KMS-11 (cell line): ENCODE data around the gene TMEM229B.

Experiments used
- H2AFZ ChIP-seq: fragments of 200-600 bp; sonication (generic); 2 replicates; pipeline ENCODE4 v1.6.1; 2016; ENCODE audit warnings: antibody characterized with exemption, mixed run types, low read depth
- H3K27ac ChIP-seq: fragments of 200-600 bp; sonication (generic); 2 replicates; pipeline ENCODE4 v1.6.1; 2016; ENCODE audit warnings: mild to moderate bottlenecking, mixed run types
- H3K27me3 ChIP-seq: fragments of 200-600 bp; sonication (generic); 2 replicates; pipeline ENCODE4 v1.6.1; 2017; ENCODE audit warnings: mild to moderate bottlenecking, low read depth, mixed run types, moderate library complexity; ENCODE audit not compliant: insufficient read depth
- H3K36me3 ChIP-seq: fragments of 200-600 bp; sonication (generic); 2 replicates; pipeline ENCODE4 v1.6.1; 2017; ENCODE audit warnings: mild to moderate bottlenecking, mixed run types; ENCODE audit not compliant: insufficient read depth
- H3K4me1 ChIP-seq: fragments of 200-600 bp; sonication (generic); 2 replicates; pipeline ENCODE4 v1.6.1; 2016; ENCODE audit warnings: mild to moderate bottlenecking, low read depth, mixed run types; ENCODE audit not compliant: poor library complexity, severe bottlenecking
- H3K4me2 ChIP-seq: fragments of 200-600 bp; sonication (generic); 2 replicates; pipeline ENCODE4 v1.7.0; 2016; ENCODE audit warnings: mild to moderate bottlenecking, mixed run types
- H3K4me3 ChIP-seq: fragments of 200-600 bp; sonication (generic); IDR thresholded peaks from 2 replicates; pipeline ENCODE4 v1.6.1; 2017; ENCODE audit warnings: low read depth, low read length, mixed read lengths; ENCODE audit not compliant: insufficient read depth
- H3K79me2 ChIP-seq: fragments of 200-600 bp; sonication (generic); 2 replicates; pipeline ENCODE4 v1.6.1; 2016; ENCODE audit warnings: low read depth, mixed run types; ENCODE audit not compliant: insufficient read depth
- H3K9ac ChIP-seq: fragments of 200-600 bp; sonication (generic); 2 replicates; pipeline ENCODE4 v1.6.1; 2016; ENCODE audit warnings: mild to moderate bottlenecking, mixed run types
- H4K20me1 ChIP-seq: fragments of 200-600 bp; sonication (generic); 2 replicates; pipeline ENCODE4 v1.6.1; 2016; ENCODE audit warnings: mild to moderate bottlenecking, mixed run types; ENCODE audit not compliant: insufficient read depth
- CTCF ChIP-seq: fragments of 200-600 bp; sonication (generic); conservative IDR thresholded peaks from 2 replicates; pipeline ENCODE4 v1.6.1; 2017; ENCODE audit warnings: low read depth, mild to moderate bottlenecking, antibody characterized with exemption, low read length, moderate library complexity, mixed read lengths

The TMEM229B gene

GRCh38 chr14:67440513-67440912, 48.0 kb downstream of the TMEM229B start:
- Histone ChIP-seq H3K27me3 (no peaks in the 10 kb centered on the region), H3K4me1 (no peaks in the 10 kb centered on the region), H3K27ac (no peak overlapping the region), H3K79me2 (no peaks in the 10 kb centered on the region), H3K4me2 (no peak overlapping the region), H3K36me3 (no peaks in the 10 kb centered on the region), H2AFZ (no peak overlapping the region), H3K4me3 (no peak overlapping the region), H3K9ac (no peak overlapping the region), H4K20me1 (no peaks in the 10 kb centered on the region)
- TF ChIP-seq CTCF, result no peak

DNA sequence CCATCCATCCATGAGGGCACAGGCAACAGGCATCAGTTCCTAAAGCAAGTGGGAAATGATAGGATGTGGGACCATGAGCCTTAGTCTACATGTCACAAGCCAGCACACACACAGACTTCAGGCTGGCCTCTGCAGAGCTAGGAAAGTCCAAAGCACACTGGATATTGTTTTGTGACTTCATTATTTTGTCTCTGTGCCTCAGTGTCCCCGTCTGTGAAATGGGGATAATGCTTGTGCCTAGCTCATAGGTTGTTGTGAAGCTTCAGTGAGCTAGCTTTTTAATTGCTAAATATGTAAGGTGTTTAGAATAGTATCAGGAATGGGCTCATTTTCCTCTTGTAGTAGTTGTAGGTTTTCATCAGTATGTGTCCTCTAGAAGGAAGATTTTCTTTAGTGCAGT, 49.6 kb downstream of the TMEM229B start:
- no peak overlapping the region for H3K4me2 ChIP-seq
- no peaks in the 10 kb centered on the region for H3K27me3 ChIP-seq
- no peak overlapping the region for H3K4me3 ChIP-seq
- no peaks in the 10 kb centered on the region for H4K20me1 ChIP-seq
- no peak overlapping the region for H3K9ac ChIP-seq
- no peaks in the 10 kb centered on the region for H3K79me2 ChIP-seq
- H2AFZ ChIP-seq, result no peak overlapping the region
- H3K4me1 ChIP-seq, result no peaks in the 10 kb centered on the region
- no peak overlapping the region for H3K27ac ChIP-seq
- no peak for TF ChIP-seq CTCF
- no peaks in the 10 kb centered on the region for H3K36me3 ChIP-seq

DNA sequence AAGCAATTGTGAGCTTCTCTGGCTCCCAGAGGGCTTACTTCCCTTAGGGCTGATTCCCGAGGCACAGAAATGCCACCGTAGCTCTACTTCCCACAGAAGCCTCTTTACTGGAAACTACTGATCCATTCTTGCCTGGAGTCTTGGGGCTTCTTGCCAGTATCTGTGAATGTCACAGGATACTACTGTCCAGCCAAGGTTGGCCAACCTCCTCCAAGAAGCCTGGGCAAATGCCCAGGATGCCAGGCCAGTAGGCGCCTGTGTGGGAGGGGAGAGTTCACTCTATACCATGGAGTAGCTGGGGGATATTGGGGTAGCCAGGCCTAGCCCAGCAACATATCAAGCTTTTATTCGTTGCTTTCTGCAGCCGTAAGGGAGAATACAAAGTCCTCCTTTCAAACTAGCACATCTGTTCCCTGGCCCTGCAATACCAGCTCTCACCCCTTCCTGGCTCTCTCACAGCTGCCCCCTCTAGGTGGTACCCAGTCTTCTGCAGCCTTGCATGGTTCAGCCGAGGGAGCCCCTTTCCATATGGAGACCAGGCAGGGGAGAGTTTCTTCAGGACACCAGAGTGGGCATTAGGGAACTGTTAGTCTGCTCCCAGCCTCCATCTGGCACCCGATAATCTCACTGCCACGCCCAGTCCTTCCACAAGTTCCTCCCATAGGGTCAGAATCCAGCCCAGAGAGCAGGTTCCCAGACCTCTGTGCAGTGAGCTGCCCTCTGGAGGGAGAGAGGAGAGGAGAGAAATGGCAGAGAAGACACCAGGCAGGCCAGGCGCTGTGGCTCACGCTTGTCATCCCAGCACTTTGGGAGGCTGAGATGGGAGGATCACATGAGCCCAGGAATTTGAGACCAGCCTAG, 52.3 kb downstream of the TMEM229B start:
- no peak for TF ChIP-seq CTCF
- no peaks in the 10 kb centered on the region for H3K4me1 ChIP-seq
- H3K9ac ChIP-seq, result no peak overlapping the region
- no peaks in the 10 kb centered on the region for H3K79me2 ChIP-seq
- H3K4me3 ChIP-seq, result no peak overlapping the region
- H4K20me1 ChIP-seq, result no peaks in the 10 kb centered on the region
- H2AFZ ChIP-seq, result no peak overlapping the region
- H3K27ac ChIP-seq, result no peak overlapping the region
- no peaks in the 10 kb centered on the region for H3K27me3 ChIP-seq
- H3K36me3 ChIP-seq, result no peaks in the 10 kb centered on the region
- no peak overlapping the region for H3K4me2 ChIP-seq

- no peak for TF ChIP-seq CTCF
- Histone ChIP-seq H3K79me2 (no peaks in the 10 kb centered on the region), H3K4me3 (no peak overlapping the region), H3K36me3 (no peaks in the 10 kb centered on the region), H3K4me1 (no peaks in the 10 kb centered on the region), H3K27me3 (no peaks in the 10 kb centered on the region), H3K27ac (no peak overlapping the region), H3K9ac (no peak overlapping the region), H3K4me2 (no peak overlapping the region), H4K20me1 (no peaks in the 10 kb centered on the region), H2AFZ (no peak overlapping the region)
Measured at GRCh38 chr14:67435603-67436002, 52.9 kb downstream of the TMEM229B start.
